Esophagus squamous epithelium (tissue), 5 donors: ENCODE results near the gene SIRT5. TPM values are rescaled to one million over a fixed set of nuclear protein-coding genes. Genes with fewer than 3 reads are reported as not detected.

Experiments used
- DNase-seq: peaks from one replicate; lab custom pipeline; 2025; lab: John Stamatoyannopoulos, UW
- H3K27ac ChIP-seq, 4 donors: fragments of 200-600 bp; sonication (generic); one replicate each; pipeline ENCODE4 v1.5.1; 2016 to 2019; ENCODE audit warnings: mild to moderate bottlenecking in 1 of 4
- H3K27me3 ChIP-seq, 4 donors: fragments of 200-600 bp; sonication (generic); 1 replicate in 3 of 4; 2 replicates in 1 of 4; pipeline versions ENCODE4 v1.5.1 to v1.6.0; 2017 to 2021; ENCODE audit warnings: antibody characterized with exemption in 1 of 4
- H3K36me3 ChIP-seq, 3 donors: fragments of 200-600 bp; sonication (generic); one replicate each; pipeline ENCODE4 v1.5.1; 2016 to 2019
- H3K4me1 ChIP-seq, 3 donors: fragments of 200-600 bp; sonication (generic); one replicate each; pipeline ENCODE4 v1.5.1; 2017 to 2019
- H3K4me3 ChIP-seq, 4 donors: fragments of 200-600 bp; sonication (generic); 1 replicate in 3 of 4; 2 replicates in 1 of 4; pipeline ENCODE4 v1.5.1; 2016 to 2019; ENCODE audit warnings: mild to moderate bottlenecking in 2 of 4, moderate library complexity in 1 of 4
- H3K9me3 ChIP-seq, 3 donors: fragments of 200-600 bp; sonication (generic); one replicate each; pipeline ENCODE4 v1.5.1; 2016 to 2019
- POLR2A ChIP-seq, 4 donors: fragments of 450-650 bp; IDR thresholded peaks; one replicate each; pipeline ENCODE4 v1.6.1; 2017; ENCODE audit warnings: antibody characterized with exemption in 4 of 4, mild to moderate bottlenecking in 4 of 4, moderate library complexity in 3 of 4
- WGBS, 2 donors: methylation state at CpG; one replicate each; pipeline ENCODE4 v1.1.5; 2018; 5-methylcytosine and 5-hydroxymethylcytosine counted together
- intact Hi-C: fragments of 100-400 bp; cut with DNase I; formaldehyde crosslinking; loops from one replicate; pipeline ENCODE4 v1.15.0; 2022
- total RNA-seq, 4 donors: library from RNA; depleted of rRNA; stranded (reverse); fragments of >200 nt; gene quantifications; one replicate each; pipeline ENCODE4 v1.1.0, GENCODE V29; 2016
- TF ChIP-seq, protein P1 (sequence below), 6 experiments: fragments of 450-650 bp in 4 of 6; fragments of 200-600 bp in 2 of 6; sonication (generic) in 2 of 6; IDR thresholded peaks; one replicate each; pipeline ENCODE4 v1.5.1; 2016 to 2019; ENCODE audit warnings: antibody characterized with exemption in 6 of 6, mild to moderate bottlenecking in 4 of 6, moderate library complexity in 4 of 6
- donor health status: DM: yes; HTN: yes; CAD: no.

SIRT5 gene
- total RNA-seq, 4 donors from 2014 or later, result 4.1 to 10.7 (median 5.6) TPM

DNA sequence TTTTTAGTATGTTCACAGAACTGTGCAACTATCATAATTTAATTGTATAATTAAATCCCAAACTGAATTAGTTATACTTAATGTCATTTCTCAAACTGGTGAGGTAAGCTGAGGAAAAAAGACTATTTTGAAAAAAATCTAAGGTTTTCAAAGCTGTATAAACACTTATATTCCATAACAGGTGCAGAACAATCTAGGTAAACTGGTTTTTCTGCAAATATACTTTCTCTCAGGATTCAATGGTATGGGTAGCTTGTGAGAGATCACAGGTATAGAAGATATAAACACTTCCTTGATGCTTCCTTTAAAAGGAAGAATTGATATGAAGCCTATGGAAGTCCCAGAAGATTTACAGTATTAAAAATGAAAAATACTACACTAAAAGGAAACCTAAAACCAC is 74.4 kb downstream of the SIRT5 start:
- Histone ChIP-seq H3K9me3 (no peaks in the 10 kb centered on the region), H3K27me3 (no peaks in the 10 kb centered on the region), H3K4me3 (no peak overlapping the region), H3K4me1 (no peaks in the 10 kb centered on the region), H3K27ac (no peak overlapping the region), H3K36me3 (peaks cover 0 to 60% (median 0%) of the 10 kb centered on the region in 3 donors)
- TF ChIP-seq, protein P1, sequence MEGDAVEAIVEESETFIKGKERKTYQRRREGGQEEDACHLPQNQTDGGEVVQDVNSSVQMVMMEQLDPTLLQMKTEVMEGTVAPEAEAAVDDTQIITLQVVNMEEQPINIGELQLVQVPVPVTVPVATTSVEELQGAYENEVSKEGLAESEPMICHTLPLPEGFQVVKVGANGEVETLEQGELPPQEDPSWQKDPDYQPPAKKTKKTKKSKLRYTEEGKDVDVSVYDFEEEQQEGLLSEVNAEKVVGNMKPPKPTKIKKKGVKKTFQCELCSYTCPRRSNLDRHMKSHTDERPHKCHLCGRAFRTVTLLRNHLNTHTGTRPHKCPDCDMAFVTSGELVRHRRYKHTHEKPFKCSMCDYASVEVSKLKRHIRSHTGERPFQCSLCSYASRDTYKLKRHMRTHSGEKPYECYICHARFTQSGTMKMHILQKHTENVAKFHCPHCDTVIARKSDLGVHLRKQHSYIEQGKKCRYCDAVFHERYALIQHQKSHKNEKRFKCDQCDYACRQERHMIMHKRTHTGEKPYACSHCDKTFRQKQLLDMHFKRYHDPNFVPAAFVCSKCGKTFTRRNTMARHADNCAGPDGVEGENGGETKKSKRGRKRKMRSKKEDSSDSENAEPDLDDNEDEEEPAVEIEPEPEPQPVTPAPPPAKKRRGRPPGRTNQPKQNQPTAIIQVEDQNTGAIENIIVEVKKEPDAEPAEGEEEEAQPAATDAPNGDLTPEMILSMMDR (IDR thresholded peaks at IDR 0.05), result no peak
- no peak for TF ChIP-seq POLR2A (IDR thresholded peaks at IDR 0.05)
- intact Hi-C loops, result no loop called here
- no peak for DNase-seq

DNA sequence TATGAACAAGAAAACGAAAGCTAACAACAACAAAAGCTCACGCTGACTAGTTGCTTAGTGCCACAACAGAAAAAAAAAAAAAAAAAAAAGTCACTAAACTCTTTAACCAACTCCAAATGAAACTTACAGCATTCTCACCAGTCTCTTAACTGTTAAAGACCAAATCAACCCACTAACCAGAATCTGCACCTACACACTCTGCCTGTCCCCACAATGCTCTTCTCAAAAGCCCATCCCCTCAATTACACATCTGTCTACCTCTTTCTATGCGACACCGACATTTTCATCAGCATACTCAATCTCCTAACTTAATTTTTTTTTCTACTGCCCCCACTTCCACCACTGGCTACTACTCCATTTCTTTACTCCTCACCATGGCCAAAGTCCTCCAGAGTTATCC is 75.0 kb downstream of the SIRT5 start:
- intact Hi-C loops, result no loop called here
- Histone ChIP-seq H3K27ac (no peak overlapping the region), H3K4me3 (no peak overlapping the region), H3K27me3 (no peaks in the 10 kb centered on the region), H3K9me3 (no peaks in the 10 kb centered on the region), H3K36me3 (peaks cover 0 to 59% (median 0%) of the 10 kb centered on the region in 3 donors), H3K4me1 (no peaks in the 10 kb centered on the region)
- TF ChIP-seq POLR2A (IDR thresholded peaks at IDR 0.05), result no peak
- TF ChIP-seq, protein P1 (IDR thresholded peaks at IDR 0.05), result no peak
- 85 to 98% methylated on average over 4 of the region's 4 CpGs for WGBS, 2 donors
- DNase-seq, result no peak

DNA sequence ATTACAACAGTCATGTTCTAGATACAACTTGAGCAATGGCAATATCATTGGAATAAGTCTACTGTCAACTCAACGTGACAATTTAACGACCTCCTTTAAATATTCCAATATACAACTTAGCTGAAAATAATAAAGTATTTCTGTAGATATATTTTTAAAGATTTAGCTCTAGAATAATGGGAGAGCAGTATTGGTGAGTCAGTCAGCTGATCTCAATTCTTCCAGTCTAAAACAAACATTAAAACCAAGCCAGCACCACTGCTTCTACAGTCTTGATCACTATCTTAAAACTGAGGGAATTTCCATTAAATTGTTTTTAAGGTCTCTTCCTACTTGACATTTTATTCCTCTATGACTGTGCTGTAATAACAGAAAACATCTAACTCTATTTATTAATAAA is 78.9 kb downstream of the SIRT5 start:
- no peak for DNase-seq
- Histone ChIP-seq H3K27ac (no peak overlapping the region), H3K4me3 (no peak overlapping the region), H3K9me3 (no peaks in the 10 kb centered on the region), H3K4me1 (peaks cover 0 to 4% (median 0%) of the 10 kb centered on the region in 3 donors), H3K27me3 (no peaks in the 10 kb centered on the region), H3K36me3 (peaks cover 0 to 59% (median 0%) of the 10 kb centered on the region in 3 donors)
- intact Hi-C loops, result no loop called here
- 88 to 90% methylated on average over 2 of the region's 2 CpGs for WGBS, 2 donors
- no peak for TF ChIP-seq POLR2A (IDR thresholded peaks at IDR 0.05)
- TF ChIP-seq, protein P1 (IDR thresholded peaks at IDR 0.05), result no peak

DNA sequence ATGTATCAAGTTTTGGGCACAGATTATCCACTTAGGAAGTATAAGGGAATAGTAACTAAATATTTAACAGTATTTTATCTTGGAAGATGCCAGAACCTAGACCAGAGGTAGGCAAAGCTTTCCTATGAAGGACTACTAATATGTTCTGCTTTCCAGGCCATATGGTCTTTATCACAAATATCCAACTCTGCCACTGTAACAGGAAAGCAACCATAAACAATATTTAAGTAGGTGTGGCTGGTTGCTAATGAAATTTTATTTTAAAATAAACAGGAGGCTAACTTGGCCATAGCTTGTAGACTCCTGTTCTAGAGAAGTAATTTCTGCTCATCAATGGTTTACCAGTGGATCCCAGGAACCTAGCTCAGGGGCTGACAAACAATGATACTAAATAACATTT is 80.1 kb downstream of the SIRT5 start:
- intact Hi-C loops, result no loop called here

DNA sequence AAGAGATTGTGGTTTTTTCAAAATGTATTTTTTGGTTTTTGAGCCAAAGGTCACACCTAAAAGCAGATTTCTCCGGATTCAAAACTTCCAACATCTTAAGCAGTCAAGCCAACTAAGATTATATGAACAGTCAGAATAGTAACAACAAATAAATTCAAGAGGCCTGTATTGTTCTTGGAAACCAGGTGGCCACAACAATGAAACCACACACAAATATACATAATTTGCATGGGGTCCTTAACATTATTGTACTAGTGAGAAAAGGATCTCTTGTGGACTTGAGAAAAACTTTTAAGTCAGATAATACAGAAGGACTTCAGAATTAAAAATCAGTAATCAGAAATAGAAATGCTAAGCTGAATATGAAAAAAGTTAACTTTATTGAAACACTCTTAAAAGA is 81.3 kb downstream of the SIRT5 start:
- Histone ChIP-seq H3K4me3 (no peak overlapping the region), H3K4me1 (peaks cover 0 to 24% (median 8%) of the 10 kb centered on the region in 3 donors), H3K27me3 (no peaks in the 10 kb centered on the region), H3K36me3 (peaks cover 0 to 49% (median 0%) of the 10 kb centered on the region in 3 donors), H3K9me3 (no peaks in the 10 kb centered on the region), H3K27ac (no peak overlapping the region)
- intact Hi-C loops, result no loop called here
- no peak for TF ChIP-seq POLR2A (IDR thresholded peaks at IDR 0.05)
- TF ChIP-seq, protein P1 (IDR thresholded peaks at IDR 0.05), result no peak
- 81 to 90% methylated on average over 1 of the region's 1 CpG for WGBS, 2 donors
- no peak for DNase-seq

More for the DNA sequence above, 80.1 kb downstream of the SIRT5 start:
- DNase-seq, result no peak
- H3K4me3 ChIP-seq, result no peak overlapping the region
- H3K4me1 ChIP-seq, result peaks cover 0 to 14% (median 0%) of the 10 kb centered on the region in 3 donors
- no peak overlapping the region for H3K27ac ChIP-seq
- TF ChIP-seq, protein P1 (IDR thresholded peaks at IDR 0.05), result no peak
- no peak for TF ChIP-seq POLR2A (IDR thresholded peaks at IDR 0.05)
- no peaks in the 10 kb centered on the region for H3K9me3 ChIP-seq
- H3K36me3 ChIP-seq, result peaks cover 0 to 57% (median 0%) of the 10 kb centered on the region in 3 donors
- no peaks in the 10 kb centered on the region for H3K27me3 ChIP-seq
